Lung microvascular endothelial cell (primary cell): ENCODE data around the gene FOXN4. TPM values are rescaled to one million over a fixed set of nuclear protein-coding genes. Genes with fewer than 3 reads are reported as not detected.
"Not testable (repeated sequence)": the region's sequence is repeated elsewhere in the genome, so short reads cannot be mapped to it uniquely, and the experiment has no call there.

ENCODE experiments used
- DNase-seq, 2 donors: peaks; one replicate each; pipeline versions ENCODE4 v3.0.0 to v3.0.0-alpha.2; 2010; ENCODE audit warnings: low read depth in 2 of 2
- total RNA-seq: library from RNA; depleted of rRNA; stranded (reverse); fragments of >200 nt; gene quantifications from 2 replicates; pipeline ENCODE4 v1.2.1, GENCODE V29; 2014

FOXN4 gene
- total RNA-seq: not detected in 2 replicates

- DNase-seq: no peak
Observed at GRCh38 chr12:109308534-109309380, at the start of gene FOXN4. TSS of gene FOXN4 (minus strand) at chr12:109309284. CDS start at chr12:109308321, 963 bp downstream.

- peak; percentile 12 to 79 for DNase-seq
Observed at GRCh38 chr12:109358154-109358869, 49.2 kb upstream of the FOXN4 start.

GRCh38 chr12:109357032-109357431, 47.9 kb upstream of the FOXN4 start:
- no peak for DNase-seq

GRCh38 chr12:109356577-109356976, 47.5 kb upstream of the FOXN4 start:
- DNase-seq: no peak

GRCh38 chr12:109352184-109352583, 43.1 kb upstream of the FOXN4 start:
- no peak for DNase-seq

- DNase-seq: no peak
Observed at GRCh38 chr12:109347589-109347988, 38.5 kb upstream of the FOXN4 start, which contains the start of gene MYO1H. TSS of gene MYO1H (plus strand) at chr12:109347900. CDS start at chr12:109347961, 61 bp downstream.

GRCh38 chr12:109346920-109347319, 37.8 kb upstream of the FOXN4 start:
- DNase-seq: no peak

- DNase-seq: no peak
Observed at GRCh38 chr12:109345428-109345827, 36.3 kb upstream of the FOXN4 start.

GRCh38 chr12:109343677-109344076, 34.6 kb upstream of the FOXN4 start:
- DNase-seq: no peak

- DNase-seq: no peak
Observed at GRCh38 chr12:109336593-109336992, 27.5 kb upstream of the FOXN4 start.

- no peak for DNase-seq
Observed at GRCh38 chr12:109334887-109335286, 25.8 kb upstream of the FOXN4 start.

GRCh38 chr12:109331301-109331952, 22.3 kb upstream of the FOXN4 start:
- DNase-seq: no peak

GRCh38 chr12:109330282-109331230, 21.5 kb upstream of the FOXN4 start:
- no peak for DNase-seq

GRCh38 chr12:109329686-109330085, 20.6 kb upstream of the FOXN4 start:
- DNase-seq: no peak

- no peak for DNase-seq
Observed at GRCh38 chr12:109329003-109329402, 19.9 kb upstream of the FOXN4 start.

GRCh38 chr12:109321294-109321693, 12.2 kb upstream of the FOXN4 start:
- DNase-seq: not testable (repeated sequence)

- no peak for DNase-seq
Observed at GRCh38 chr12:109310247-109311125, 1.4 kb upstream of the FOXN4 start.

GRCh38 chr12:109309381-109310246, 530 bp upstream of the FOXN4 start:
- no peak for DNase-seq

- DNase-seq: no peak
Observed at GRCh38 chr12:109307051-109307450, 2.0 kb downstream of the FOXN4 start.
